ENCODE data around the gene SLC3A2.
"Not testable (repeated sequence)": the region's sequence is repeated elsewhere in the genome, so short reads cannot be mapped to it uniquely, and the experiment has no call there.

The SLC3A2 gene

GRCh38 chr11:62930157-62930556 lies 49.5 kb downstream of the SLC3A2 start:
- no peak overlapping the region for H3K4me3 ChIP-seq (ENCODE audit: low read depth, low read length)
- DNase-seq (ENCODE audit: low read depth), result no peak
- no peak for TF ChIP-seq CTCF (IDR thresholded peaks at IDR 0.05; ENCODE audit: control insufficient read depth, extremely low read depth, insufficient read depth)

GRCh38 chr11:62930666-62931065 lies 50.0 kb downstream of the SLC3A2 start:
- TF ChIP-seq CTCF (IDR thresholded peaks at IDR 0.05; ENCODE audit: control insufficient read depth, extremely low read depth, insufficient read depth), result no peak
- no peak for DNase-seq (ENCODE audit: low read depth)
- H3K4me3 ChIP-seq (ENCODE audit: low read depth, low read length), result no peak overlapping the region

GRCh38 chr11:62931499-62932278 lies 51.0 kb downstream of the SLC3A2 start:
- no peak overlapping the region for H3K4me3 ChIP-seq (ENCODE audit: low read depth, low read length)
- no peak for DNase-seq (ENCODE audit: low read depth)
- TF ChIP-seq CTCF (IDR thresholded peaks at IDR 0.05; ENCODE audit: control insufficient read depth, extremely low read depth, insufficient read depth), result no peak

GRCh38 chr11:62933285-62933684 lies 52.6 kb downstream of the SLC3A2 start:
- no peak for DNase-seq (ENCODE audit: low read depth)
- no peak overlapping the region for H3K4me3 ChIP-seq (ENCODE audit: low read depth, low read length)
- no peak for TF ChIP-seq CTCF (IDR thresholded peaks at IDR 0.05; ENCODE audit: control insufficient read depth, extremely low read depth, insufficient read depth)

- no peak for DNase-seq (ENCODE audit: low read depth)
- H3K4me3 ChIP-seq (ENCODE audit: low read depth, low read length), result no peak overlapping the region
- no peak for TF ChIP-seq CTCF (IDR thresholded peaks at IDR 0.05; ENCODE audit: control insufficient read depth, extremely low read depth, insufficient read depth)
Measured at GRCh38 chr11:62933750-62934495, 53.2 kb downstream of the SLC3A2 start.

- H3K4me3 ChIP-seq (ENCODE audit: low read depth, low read length), result no peak overlapping the region
- no peak for TF ChIP-seq CTCF (IDR thresholded peaks at IDR 0.05; ENCODE audit: control insufficient read depth, extremely low read depth, insufficient read depth)
- no peak for DNase-seq (ENCODE audit: low read depth)
Measured at GRCh38 chr11:62934496-62934785, 53.7 kb downstream of the SLC3A2 start.

GRCh38 chr11:62937528-62937927 lies 56.8 kb downstream of the SLC3A2 start:
- DNase-seq (ENCODE audit: low read depth); H3K4me3 ChIP-seq (ENCODE audit: low read depth, low read length): not testable (repeated sequence)

All from LNCaP clone FGC (cell line).